Endometrial microvascular endothelial cells (primary cell): ENCODE results near the gene SLC25A26. TPM values are rescaled to one million over a fixed set of nuclear protein-coding genes. Genes with fewer than 3 reads are reported as not detected.
"Not testable (repeated sequence)": the region's sequence is repeated elsewhere in the genome, so short reads cannot be mapped to it uniquely, and the experiment has no call there.

Source experiments
- in situ Hi-C: cut with HindIII; loops from 2 replicates; pipeline ENCODE4 v1.10.0; 2017; ENCODE audit warnings: low sequenced_read_pairs, low pct_unique_long_range_greater_than_20kb; ENCODE audit errors: inconsistent ontology term
- total RNA-seq: library from RNA; depleted of rRNA; stranded (reverse); fragments of >200 nt; gene quantifications from one replicate; pipeline ENCODE4 v1.2.3, GENCODE V29; 2015; ENCODE audit errors: inconsistent ontology term

Gene SLC25A26
- total RNA-seq, 1 donor from 2014 or later = 18.6 TPM

DNA sequence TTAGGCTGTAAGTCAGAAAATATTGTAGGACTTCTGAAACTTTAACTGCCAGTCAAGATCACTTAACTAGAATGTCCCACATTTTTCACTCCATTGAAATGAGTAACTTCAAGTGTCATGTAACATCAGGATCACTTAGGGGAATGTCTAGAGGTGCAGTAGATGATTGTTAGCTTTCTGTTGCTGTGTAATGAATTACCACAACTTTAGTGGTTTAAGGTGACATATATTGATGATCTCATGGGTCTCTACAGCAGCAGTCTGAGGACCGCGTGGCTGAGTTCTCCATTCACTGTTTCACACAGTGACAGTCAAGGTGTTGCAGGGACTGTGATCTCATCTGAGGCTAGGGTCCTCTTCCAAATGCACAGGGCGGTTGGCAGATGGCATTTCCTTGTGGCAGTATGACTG is 82.7 kb downstream of the SLC25A26 start:
- in situ Hi-C loops = no loop called here

DNA sequence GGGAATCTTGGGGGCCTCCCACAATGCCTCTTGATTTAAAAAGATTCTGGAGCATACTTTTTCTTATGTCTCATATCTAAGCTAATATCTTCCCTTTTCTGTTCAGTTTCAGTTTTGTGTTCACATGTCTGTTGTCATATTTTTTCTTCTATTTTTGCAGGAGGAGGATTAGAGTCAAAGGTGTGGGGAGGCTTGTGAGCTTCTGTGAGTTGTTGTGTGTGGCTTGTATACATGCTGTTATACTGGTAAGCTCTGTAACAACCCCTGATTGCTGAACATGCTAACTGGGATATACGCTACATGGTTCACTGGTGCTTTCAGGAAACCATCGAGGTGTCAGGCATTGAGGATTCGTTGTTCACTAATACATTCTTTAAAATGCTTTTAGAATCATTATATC is 83.5 kb downstream of the SLC25A26 start:
- in situ Hi-C loops = no loop called here

GRCh38 chr3:66306086-66306485 is 85.3 kb downstream of the SLC25A26 start:
- in situ Hi-C loops = not testable (repeated sequence)

- in situ Hi-C loops = not testable (repeated sequence)
These were observed 86.2 kb downstream of the SLC25A26 start for GRCh38 chr3:66306991-66307390.

DNA sequence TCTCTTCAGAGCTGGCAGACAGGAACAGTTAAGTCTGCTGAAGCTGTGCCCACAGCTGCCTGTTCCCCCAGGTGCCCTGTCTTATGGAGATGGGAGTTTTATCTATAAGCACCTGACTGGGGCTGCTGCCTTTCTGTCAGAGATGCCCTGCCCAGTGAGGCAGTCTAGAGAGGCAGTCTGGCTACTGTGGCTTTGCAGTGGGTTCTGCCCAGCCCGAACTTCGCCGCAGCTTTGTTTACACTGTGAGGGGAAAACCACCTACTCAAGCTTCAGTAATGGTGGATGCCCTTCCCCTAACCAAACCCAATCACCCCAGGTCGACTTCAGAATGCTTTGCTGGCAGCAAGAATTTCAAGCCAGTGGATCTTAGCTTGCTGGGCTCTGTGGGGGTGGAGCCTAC is 91.2 kb downstream of the SLC25A26 start:
- in situ Hi-C loops = no loop called here

DNA sequence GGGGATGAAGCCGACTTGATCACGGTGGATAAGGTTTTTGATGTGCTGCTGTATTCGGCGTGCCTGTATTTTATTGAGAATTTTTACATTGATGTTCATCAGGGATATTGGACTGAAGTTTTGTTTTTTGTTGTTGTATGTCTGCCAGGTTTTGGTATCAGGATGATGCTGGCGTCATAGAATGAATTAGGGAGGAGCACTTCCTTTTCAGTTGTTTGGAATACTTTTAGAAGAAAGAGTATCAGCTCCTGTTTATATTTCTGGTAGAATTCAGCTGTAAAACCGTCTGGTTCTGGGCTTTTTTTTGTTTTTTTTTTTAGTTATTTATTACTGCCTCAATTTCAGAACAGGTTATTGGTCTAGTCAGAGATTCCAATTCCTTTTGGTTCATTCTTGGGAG is 93.7 kb downstream of the SLC25A26 start:
- in situ Hi-C loops = no loop called here

DNA sequence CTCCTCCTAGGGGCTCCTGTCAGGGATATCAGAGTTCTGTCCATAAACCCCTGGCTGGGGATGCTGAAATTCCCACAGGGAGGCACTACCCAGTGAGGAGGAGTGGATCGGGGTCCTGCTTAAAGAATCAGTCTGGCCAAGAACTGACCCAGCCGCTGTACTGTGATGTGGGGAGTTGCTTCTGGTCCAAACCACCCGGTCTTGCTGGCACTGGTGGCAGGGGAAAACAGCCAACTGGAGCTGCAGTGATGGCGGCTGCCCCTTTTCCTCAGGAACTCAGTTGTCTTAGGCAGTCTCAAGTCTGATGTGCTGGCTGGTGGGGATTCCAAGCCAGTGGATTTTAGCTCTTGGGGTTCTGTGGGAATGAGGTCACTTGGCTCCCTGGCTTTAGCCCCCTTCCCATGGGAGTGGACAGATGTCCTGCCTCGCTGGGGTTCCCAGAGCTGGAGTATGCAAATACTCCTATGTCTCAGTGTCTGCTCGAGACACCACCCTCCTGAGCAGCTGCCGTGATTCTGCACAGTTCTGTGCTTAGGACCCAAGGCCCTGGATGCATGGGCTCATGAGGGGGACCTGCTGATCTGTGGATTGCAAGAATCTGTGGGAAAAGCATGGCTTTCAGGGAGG is 97.1 kb downstream of the SLC25A26 start:
- in situ Hi-C loops = no loop called here

DNA sequence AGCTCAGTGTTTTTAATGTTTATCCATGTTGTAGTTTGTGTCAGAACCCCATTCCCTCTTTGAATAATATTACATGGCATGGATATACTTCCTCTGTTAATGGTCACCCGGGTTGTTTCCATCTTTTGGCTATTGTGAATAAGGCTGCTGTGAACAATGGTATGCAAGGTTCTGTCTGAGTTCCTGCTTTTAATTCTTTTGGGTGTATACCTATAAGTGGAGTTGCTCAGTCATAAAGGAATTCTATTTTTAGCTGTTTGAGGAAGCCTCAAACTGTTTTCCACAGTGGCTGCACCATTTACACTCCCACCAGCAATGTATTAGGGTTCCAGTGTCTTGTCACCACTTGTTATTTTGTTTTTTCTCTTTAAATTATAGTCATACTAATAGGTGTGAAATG is 99.6 kb downstream of the SLC25A26 start:
- in situ Hi-C loops = no loop called here

GRCh38 chr3:66322436-66322835 is 101.6 kb downstream of the SLC25A26 start:
- in situ Hi-C loops = no loop called here

- in situ Hi-C loops = no loop called here
These were observed 105.5 kb downstream of the SLC25A26 start for GRCh38 chr3:66326340-66326739.

DNA sequence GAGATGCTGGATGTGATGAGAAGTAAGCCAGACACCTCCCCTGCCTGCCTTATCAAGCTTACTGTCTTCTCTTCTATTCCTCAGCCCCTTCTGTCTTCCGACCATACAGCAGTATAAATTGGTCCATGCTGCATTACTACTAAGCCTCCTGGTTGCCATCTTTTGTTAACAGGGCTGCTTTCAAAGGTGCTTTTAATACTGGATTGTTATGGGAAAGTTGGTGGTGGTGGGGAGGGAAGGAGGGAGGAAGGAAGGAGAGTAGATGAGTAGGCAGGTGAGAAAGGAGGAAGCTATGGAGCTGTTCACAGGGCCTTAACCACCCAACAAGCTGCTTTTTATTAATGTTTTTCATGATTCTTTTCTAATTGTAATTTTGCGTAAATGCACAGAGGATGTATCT is 114.9 kb downstream of the SLC25A26 start:
- in situ Hi-C loops = no loop called here

DNA sequence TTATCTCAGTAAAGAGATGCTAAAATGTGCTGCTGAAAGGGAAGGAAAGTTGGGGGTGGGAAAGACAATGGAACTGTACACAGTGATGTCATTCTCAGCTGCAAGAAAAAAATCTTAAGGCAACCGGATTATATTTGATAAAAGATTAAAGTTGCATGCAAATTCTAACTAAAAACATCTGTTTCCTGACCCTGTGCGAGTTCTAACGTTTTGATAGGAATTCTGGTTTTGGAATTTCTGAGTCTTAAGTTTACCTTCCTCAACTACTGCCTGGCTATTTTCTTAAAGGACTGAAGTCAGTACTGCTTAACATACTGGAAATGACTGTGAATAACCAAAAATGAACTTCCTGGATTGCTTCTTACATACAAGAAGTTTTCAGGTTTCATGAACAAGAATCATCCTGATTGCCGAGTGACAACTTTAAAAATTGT is 115.5 kb downstream of the SLC25A26 start:
- in situ Hi-C loops = no loop called here

DNA sequence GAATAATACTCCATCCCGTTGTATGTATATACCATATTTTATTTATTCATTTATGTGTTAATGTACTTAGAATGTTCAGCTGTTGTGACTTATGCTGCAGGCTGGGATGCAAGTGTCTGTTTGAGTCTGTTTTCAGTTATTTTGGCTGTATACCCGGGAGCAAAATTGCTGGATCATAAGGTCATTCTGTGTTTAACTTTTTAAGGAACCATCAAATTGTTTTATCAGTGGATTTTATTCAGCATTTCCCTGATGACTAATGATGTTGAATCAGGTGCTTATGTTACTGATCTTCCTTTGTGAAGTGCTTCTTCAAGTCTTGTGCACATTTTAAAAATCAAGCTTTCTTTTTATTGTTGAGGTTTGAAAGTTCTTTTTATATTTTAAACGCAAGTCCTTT is 118.1 kb downstream of the SLC25A26 start:
- in situ Hi-C loops = no loop called here

DNA sequence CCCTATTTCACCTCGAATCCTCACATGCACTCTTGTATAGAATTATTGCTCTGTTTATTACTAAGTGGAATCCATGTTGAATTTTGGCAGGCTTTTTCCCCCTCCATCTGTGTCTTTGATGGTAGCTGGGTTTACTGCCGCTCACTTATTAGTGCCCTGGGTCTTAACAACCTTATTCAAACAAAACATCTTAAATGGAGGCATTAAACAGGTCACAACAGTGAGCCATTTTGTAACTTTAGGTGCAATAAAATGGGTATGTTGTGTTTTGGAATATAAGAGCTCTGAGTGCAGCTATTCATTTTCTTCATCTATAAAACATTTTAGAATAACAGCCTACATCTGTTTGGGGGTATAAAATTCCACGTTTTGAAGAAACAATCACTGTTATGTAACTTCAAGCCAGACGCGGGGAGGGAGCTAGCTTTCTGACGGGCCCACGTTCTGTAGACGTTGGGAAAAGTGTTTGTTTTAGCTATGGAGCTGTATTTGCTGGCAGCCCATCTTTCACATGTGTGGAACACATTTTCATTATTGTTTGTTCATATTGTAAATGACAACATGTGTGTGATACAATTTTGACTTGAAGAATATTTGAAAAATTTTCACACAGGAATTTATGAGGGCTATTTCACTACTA is 122.0 kb downstream of the SLC25A26 start:
- in situ Hi-C loops = no loop called here

- in situ Hi-C loops = no loop called here
These were observed 123.6 kb downstream of the SLC25A26 start for GRCh38 chr3:66344391-66344811.

- in situ Hi-C loops = no loop called here
These were observed 124.2 kb downstream of the SLC25A26 start for GRCh38 chr3:66344848-66345578.

GRCh38 chr3:66348704-66349103 is 127.9 kb downstream of the SLC25A26 start:
- in situ Hi-C loops = no loop called here

- in situ Hi-C loops = no loop called here
These were observed 129.8 kb downstream of the SLC25A26 start for GRCh38 chr3:66350601-66351000.

DNA sequence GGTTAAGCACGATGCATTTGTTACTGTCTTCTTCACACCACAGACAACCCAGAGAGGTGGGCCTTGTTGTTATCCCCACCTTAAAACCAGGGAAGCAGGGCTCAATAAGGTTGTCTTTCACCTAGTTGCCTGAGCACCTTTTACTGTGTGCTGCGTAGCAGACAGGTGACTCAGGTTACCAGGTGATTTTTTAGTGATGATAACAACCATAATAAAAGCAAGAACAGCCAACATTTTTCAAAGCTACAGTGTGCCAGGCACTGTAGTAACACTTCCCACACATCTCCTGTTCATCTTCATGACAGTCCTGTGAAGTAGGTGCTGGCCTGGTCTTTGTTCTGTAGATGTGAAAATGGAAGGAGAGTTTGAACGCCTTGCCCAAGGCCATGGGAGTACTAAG is 132.2 kb downstream of the SLC25A26 start:
- in situ Hi-C loops = no loop called here

GRCh38 chr3:66353530-66353929 is 132.7 kb downstream of the SLC25A26 start:
- in situ Hi-C loops = no loop called here
